NB4 (cell line): ENCODE results near the gene TPD52L1.

ENCODE experiments used
- CTCF ChIP-seq: IDR thresholded peaks from one replicate; pipeline ENCODE4 v1.5.1; 2012; ENCODE audit warnings: low read depth, low read length
- MAX ChIP-seq: IDR thresholded peaks from 2 replicates; pipeline ENCODE4 v1.6.1; 2011; ENCODE audit warnings: low read depth, low read length
- MYC ChIP-seq: IDR thresholded peaks from 2 replicates; pipeline ENCODE4 v1.6.1; 2011; ENCODE audit warnings: low read depth, low read length
- POLR2A ChIP-seq: IDR thresholded peaks from 2 replicates; pipeline ENCODE4 v1.6.1; 2011; ENCODE audit warnings: mild to moderate bottlenecking; ENCODE audit not compliant: insufficient read length; ENCODE audit errors: extremely low read depth

GRCh38 chr6:125232466-125232865, 78.9 kb downstream of the TPD52L1 start:
- no peak for TF ChIP-seq CTCF
- TF ChIP-seq MAX: no peak
- TF ChIP-seq POLR2A: no peak
- TF ChIP-seq MYC: no peak
